IMR-90 (cell line): Measurements from ENCODE around the gene SIPA1L3. TPM values are rescaled to one million over a fixed set of nuclear protein-coding genes. Genes with fewer than 3 reads are reported as not detected.

Source experiments
- ATAC-seq: fragments of 200-7000 bp; cut with Tn5 transposase; 2 replicates; pipeline ENCODE4 v1.9.1; 2020; ENCODE audit warnings: low read depth, mild to moderate bottlenecking, moderate library complexity
- BruUV-seq: library from RNA; stranded (reverse); fragments of 400-500 nt; replicated peaks from 2 replicates; lab custom pipeline; 2021; lab: Mats Ljungman, UMichigan
- CTCF ChIA-PET: fragments of 300-600 bp; formaldehyde crosslinking; extraction: SDS; loops from one replicate; lab custom pipeline; 2021; ENCODE audit warnings: antibody characterized with exemption; lab: Yijun Ruan, JAX
- POLR2A ChIA-PET: fragments of 300-600 bp; sonication (Branson Sonifier 250); formaldehyde crosslinking; loops from one replicate; lab custom pipeline; 2022; ENCODE audit warnings: antibody characterized with exemption; ENCODE audit not compliant: unreplicated experiment; lab: Charles Lee
- DNase-seq: peaks from one replicate; pipeline ENCODE4 v3.0.0; 2013
- H2AFZ ChIP-seq: replicated peaks from 2 replicates; pipeline ENCODE3; 2013; ENCODE audit warnings: low read length, mild to moderate bottlenecking; ENCODE audit not compliant: poor library complexity
- H2AK5ac ChIP-seq: 2 replicates; pipeline ENCODE4 v1.6.1; 2013; ENCODE audit warnings: low read depth, low read length, inconsistent platforms
- H2AK9ac ChIP-seq: replicated peaks from 2 replicates; pipeline ENCODE3; 2013; ENCODE audit warnings: mild to moderate bottlenecking, low read depth, low read length, moderate library complexity; ENCODE audit not compliant: poor library complexity
- H2BK120ac ChIP-seq: 2 replicates; pipeline ENCODE4 v1.6.1; 2013; ENCODE audit warnings: low read depth, low read length, inconsistent platforms
- H2BK15ac ChIP-seq: 3 replicates; pipeline ENCODE4 v1.6.1; 2013; ENCODE audit warnings: low read depth, low read length, inconsistent platforms
- H2BK20ac ChIP-seq: 2 replicates; pipeline ENCODE4 v1.6.1; 2013; ENCODE audit warnings: low read depth, mild to moderate bottlenecking, inconsistent platforms, low read length, moderate library complexity
- H2BK5ac ChIP-seq: 2 replicates; pipeline ENCODE4 v1.6.1; 2013; ENCODE audit warnings: mild to moderate bottlenecking, low read depth, low read length, inconsistent platforms; ENCODE audit not compliant: poor library complexity, severe bottlenecking
- H3K14ac ChIP-seq: replicated peaks from 2 replicates; pipeline ENCODE4 v1.6.1; 2013; ENCODE audit warnings: low read depth, low read length, inconsistent platforms
- H3K18ac ChIP-seq: 2 replicates; pipeline ENCODE4 v1.6.1; 2013; ENCODE audit warnings: low read depth, low read length, control low read depth
- H3K23ac ChIP-seq: 2 replicates; pipeline ENCODE4 v1.6.1; 2013; ENCODE audit warnings: low read depth, low read length, inconsistent platforms
- H3K27ac ChIP-seq: 2 replicates; pipeline ENCODE4 v1.5.1; 2013; ENCODE audit warnings: mild to moderate bottlenecking, control low read depth, low read length; ENCODE audit not compliant: insufficient read depth
- H3K27me3 ChIP-seq: 2 replicates; pipeline ENCODE4 v1.6.1; 2013; ENCODE audit warnings: low read length; ENCODE audit not compliant: control insufficient read depth, insufficient read depth
- H3K36me3 ChIP-seq: 2 replicates; pipeline ENCODE4 v1.6.1; 2013; ENCODE audit warnings: low read length, mixed read lengths; ENCODE audit not compliant: control insufficient read depth, insufficient read depth
- H3K4ac ChIP-seq: 2 replicates; pipeline ENCODE4 v1.6.1; 2013; ENCODE audit warnings: low read depth, low read length, inconsistent platforms
- H3K4me1 ChIP-seq: 2 replicates; pipeline ENCODE4 v1.6.1; 2013; ENCODE audit warnings: low read length, mixed read lengths; ENCODE audit not compliant: control insufficient read depth, insufficient read depth
- H3K4me2 ChIP-seq: 2 replicates; pipeline ENCODE4 v1.6.1; 2013; ENCODE audit warnings: low read depth, mild to moderate bottlenecking, control low read depth, low read length, moderate library complexity
- H3K4me3 ChIP-seq: 2 replicates; pipeline ENCODE4 v1.5.1; 2013; ENCODE audit warnings: low read depth, mild to moderate bottlenecking, control low read depth, low read length, moderate library complexity; ENCODE audit not compliant: insufficient read depth
- H3K56ac ChIP-seq: 2 replicates; pipeline ENCODE4 v1.6.1; 2013; ENCODE audit warnings: low read length, inconsistent platforms; ENCODE audit not compliant: insufficient read depth; ENCODE audit errors: extremely low read depth
- H3K79me1 ChIP-seq, 2 experiments: 2 replicates each; pipeline ENCODE4 v1.6.1; 2013; ENCODE audit warnings: low read length in 2 of 2, inconsistent platforms in 1 of 2, low read depth in 1 of 2
- H3K9ac ChIP-seq: 2 replicates; pipeline ENCODE4 v1.6.1; 2013; ENCODE audit warnings: low read depth, low read length, control low read depth
- H3K9me1 ChIP-seq: 2 replicates; pipeline ENCODE4 v1.6.1; 2013; ENCODE audit warnings: low read length, inconsistent platforms; ENCODE audit not compliant: insufficient read depth
- H3K9me3 ChIP-seq: 2 replicates; pipeline ENCODE4 v1.6.1; 2013; ENCODE audit warnings: low read length; ENCODE audit not compliant: control insufficient read depth, insufficient read depth
- H4K20me1 ChIP-seq: 2 replicates; pipeline ENCODE4 v1.6.1; 2013; ENCODE audit warnings: low read length, inconsistent platforms; ENCODE audit not compliant: insufficient read depth
- H4K5ac ChIP-seq: 2 replicates; pipeline ENCODE4 v1.6.1; 2013; ENCODE audit warnings: mild to moderate bottlenecking, low read depth, low read length, control low read depth
- H4K8ac ChIP-seq, 2 experiments: 2 replicates each; pipeline ENCODE4 v1.6.1; 2013; ENCODE audit warnings: low read depth in 2 of 2, low read length in 2 of 2, control low read depth in 1 of 2, inconsistent platforms in 1 of 2
- H4K91ac ChIP-seq: 2 replicates; pipeline ENCODE4 v1.6.1; 2013; ENCODE audit warnings: low read depth, low read length, inconsistent platforms; ENCODE audit not compliant: insufficient read depth
- BHLHE40 ChIP-seq: fragments of 150-350 bp; IDR thresholded peaks from 2 replicates; pipeline ENCODE4 v1.6.1; 2016; ENCODE audit warnings: mild to moderate bottlenecking, low read depth, low read length
- CEBPB ChIP-seq: IDR thresholded peaks from 2 replicates; pipeline ENCODE4 v1.6.1; 2012; ENCODE audit warnings: low read depth, low read length, improper control_type of control experiment
- MXI1 ChIP-seq: IDR thresholded peaks from 2 replicates; pipeline ENCODE4 v1.6.1; 2012; ENCODE audit warnings: low read depth, mild to moderate bottlenecking, low read length, moderate library complexity, borderline replicate concordance
- NFE2L2 ChIP-seq: fragments of 150-350 bp; IDR thresholded peaks from 2 replicates; pipeline ENCODE4 v1.6.1; 2016; ENCODE audit warnings: low read depth, mild to moderate bottlenecking, low read length
- WGBS, 2 experiments: methylation state at CpG; one replicate each; pipeline versions ENCODE4 v1.1.5 to v1.1.7; 2013; ENCODE audit warnings: missing lambda C conversion rate in 2 of 2; ENCODE audit not compliant: insufficient read length in 1 of 2; ENCODE audit errors: extremely low coverage in 2 of 2; 5-methylcytosine and 5-hydroxymethylcytosine counted together
- dilution Hi-C: fragments of 300-500 bp; cut with HindIII; formaldehyde crosslinking; loops from one replicate; pipeline ENCODE4 v1.14.3; 2018; ENCODE audit warnings: low sequenced_read_pairs; ENCODE audit not compliant: unreplicated experiment
- in situ Hi-C: fragments of 300-500 bp; cut with MboI; formaldehyde crosslinking; loops from 3 replicates; pipeline ENCODE4 v1.14.3; 2019; ENCODE audit warnings: low sequenced_read_pairs, inconsistent platforms, mixed read lengths
- intact Hi-C: fragments of 100-400 bp; cut with micrococcal nuclease; formaldehyde crosslinking; loops from 2 replicates; pipeline ENCODE4 v1.10.0; 2022
- polyA plus RNA-seq, 3 experiments: library from polyadenylated mRNA; depleted of rRNA; stranded (reverse); fragments of >200 nt; gene quantifications; 2 replicates each; pipeline ENCODE4 v1.2.3, GENCODE V29; 2012; ENCODE audit warnings: low replicate concordance in 1 of 3
- total RNA-seq: library from RNA; depleted of rRNA; stranded (reverse); fragments of >200 nt; gene quantifications from 2 replicates; pipeline ENCODE4 v1.2.3, GENCODE V29; 2012

Gene SIPA1L3
- total and polyA plus RNA-seq, 2 of the 4 experiments (the other 2 are of a cell fraction), result 4.1 to 9.4 TPM

- no peak overlapping the region for H2AK9ac ChIP-seq
- H3K9me1 ChIP-seq, result no peaks in the 10 kb centered on the region
- ATAC-seq (no peak), DNase-seq (no peak)
- dilution Hi-C loops (no loop called here), in situ Hi-C loops (no loop called here), intact Hi-C loops (no loop called here)
- no peak overlapping the region for H4K5ac ChIP-seq
- no peak overlapping the region for H3K56ac ChIP-seq
- no peak overlapping the region for H3K4ac ChIP-seq
- H3K9ac ChIP-seq, result no peak overlapping the region
- no peak overlapping the region for H4K8ac ChIP-seq
- no peak overlapping the region for H3K23ac ChIP-seq
- POLR2A ChIA-PET, result no interaction called here
- H2BK120ac ChIP-seq, result no peak overlapping the region
- no peaks in the 10 kb centered on the region for H3K27me3 ChIP-seq
- no peaks in the 10 kb centered on the region for H3K79me1 ChIP-seq
- H4K20me1 ChIP-seq, result no peaks in the 10 kb centered on the region
- no peaks in the 10 kb centered on the region for H3K9me3 ChIP-seq
- 85% methylated on average over 10 of the region's 13 CpGs; no CpG with 5 or more reads in 1 of the 2 experiments for WGBS, 2 experiments
- CTCF ChIA-PET, result no interaction called here
- no peak overlapping the region for H3K4me3 ChIP-seq
- no peak overlapping the region for H2AFZ ChIP-seq
- no peak overlapping the region for H3K14ac ChIP-seq
- no peak for TF ChIP-seq NFE2L2
- TF ChIP-seq CEBPB, result no peak
- no peak for TF ChIP-seq MXI1
- no peak for TF ChIP-seq BHLHE40
- no peak overlapping the region for H3K18ac ChIP-seq
- no peak overlapping the region for H2BK15ac ChIP-seq
- H4K91ac ChIP-seq, result no peak overlapping the region
- H2BK20ac ChIP-seq, result no peak overlapping the region
- H3K4me2 ChIP-seq, result no peak overlapping the region
- H2BK5ac ChIP-seq, result no peak overlapping the region
- H3K36me3 ChIP-seq, result peaks cover 23% of the 10 kb centered on the region
- BruUV-seq, result no TSS peak
- no peak overlapping the region for H3K27ac ChIP-seq
- no peaks in the 10 kb centered on the region for H3K4me1 ChIP-seq
- H2AK5ac ChIP-seq, result no peak overlapping the region
Measured at GRCh38 chr19:38203197-38203596, 296.2 kb downstream of the SIPA1L3 start.
